IPS-18c (cell line): Measurements from ENCODE around the gene CNN2.

Experiments used
- H3K4me3 ChIP-seq: 2 replicates; pipeline ENCODE4 v1.7.0; 2013; ENCODE audit warnings: low read depth, mild to moderate bottlenecking, low read length, moderate library complexity; ENCODE audit not compliant: insufficient read depth
- H3K9me3 ChIP-seq: one replicate; pipeline ENCODE4 v1.6.1; 2013; ENCODE audit warnings: mild to moderate bottlenecking, low read length, moderate library complexity; ENCODE audit not compliant: control insufficient read depth, insufficient read depth

Gene CNN2

GRCh38 chr19:1025960-1026782 is at the start of gene CNN2:
Gene CNN2, plus strand, starts transcription at chr19:1026608. Its CDS starts 54 bp downstream, at chr19:1026662.
- Histone ChIP-seq H3K4me3 (peak within 1 kb of the TSS; percentile 94), H3K9me3 (no peaks in the 10 kb centered on the region)

GRCh38 chr19:977058-977464 is 49.3 kb upstream of the CNN2 start:
- H3K4me3 ChIP-seq = no peak overlapping the region
- H3K9me3 ChIP-seq = no peaks in the 10 kb centered on the region

GRCh38 chr19:979318-979741 is 47.1 kb upstream of the CNN2 start:
- no peaks in the 10 kb centered on the region for H3K9me3 ChIP-seq
- no peak overlapping the region for H3K4me3 ChIP-seq

- no peak overlapping the region for H3K4me3 ChIP-seq
- H3K9me3 ChIP-seq = no peaks in the 10 kb centered on the region
Observed at GRCh38 chr19:980133-980998, 46.0 kb upstream of the CNN2 start.

- Histone ChIP-seq H3K9me3 (no peaks in the 10 kb centered on the region), H3K4me3 (no peak overlapping the region; the same call in 1 of the 2 replicates)
Observed at GRCh38 chr19:982567-983170, 43.7 kb upstream of the CNN2 start.

- Histone ChIP-seq H3K9me3 (no peaks in the 10 kb centered on the region), H3K4me3 (peak within 1 kb of the TSS; percentile 99)
Observed at GRCh38 chr19:984165-984967, 42.0 kb upstream of the CNN2 start, which contains the start of gene WDR18. Gene WDR18, plus strand, starts transcription at chr19:984345. Its CDS starts 9 bp downstream, at chr19:984354.

GRCh38 chr19:986083-986482 is 40.3 kb upstream of the CNN2 start:
- no peaks in the 10 kb centered on the region for H3K9me3 ChIP-seq
- no peak overlapping the region for H3K4me3 ChIP-seq

GRCh38 chr19:988081-988480 is 38.3 kb upstream of the CNN2 start:
- no peak overlapping the region for H3K4me3 ChIP-seq
- no peaks in the 10 kb centered on the region for H3K9me3 ChIP-seq

GRCh38 chr19:988510-988909 is 37.9 kb upstream of the CNN2 start:
- H3K9me3 ChIP-seq = no peaks in the 10 kb centered on the region
- no peak overlapping the region for H3K4me3 ChIP-seq

- no peaks in the 10 kb centered on the region for H3K9me3 ChIP-seq
- no peak overlapping the region for H3K4me3 ChIP-seq
Observed at GRCh38 chr19:989381-990081, 36.9 kb upstream of the CNN2 start.

- Histone ChIP-seq H3K9me3 (no peaks in the 10 kb centered on the region), H3K4me3 (no peak overlapping the region)
Observed at GRCh38 chr19:990119-990571, 36.3 kb upstream of the CNN2 start.

- H3K9me3 ChIP-seq = no peaks in the 10 kb centered on the region
- no peak overlapping the region; the same call in 1 of the 2 replicates for H3K4me3 ChIP-seq
Observed at GRCh38 chr19:990746-991145, 35.7 kb upstream of the CNN2 start.

GRCh38 chr19:991174-991931 is 35.1 kb upstream of the CNN2 start:
- Histone ChIP-seq H3K4me3 (no peak overlapping the region), H3K9me3 (peaks cover 2% of the 10 kb centered on the region)

- Histone ChIP-seq H3K4me3 (no peak overlapping the region), H3K9me3 (peaks cover 2% of the 10 kb centered on the region)
Observed at GRCh38 chr19:991932-992669, 34.3 kb upstream of the CNN2 start.

GRCh38 chr19:992670-993055 is 33.7 kb upstream of the CNN2 start:
- Histone ChIP-seq H3K4me3 (no peak overlapping the region), H3K9me3 (peaks cover 2% of the 10 kb centered on the region)
